ENCODE results near the gene REXO1.

DNA sequence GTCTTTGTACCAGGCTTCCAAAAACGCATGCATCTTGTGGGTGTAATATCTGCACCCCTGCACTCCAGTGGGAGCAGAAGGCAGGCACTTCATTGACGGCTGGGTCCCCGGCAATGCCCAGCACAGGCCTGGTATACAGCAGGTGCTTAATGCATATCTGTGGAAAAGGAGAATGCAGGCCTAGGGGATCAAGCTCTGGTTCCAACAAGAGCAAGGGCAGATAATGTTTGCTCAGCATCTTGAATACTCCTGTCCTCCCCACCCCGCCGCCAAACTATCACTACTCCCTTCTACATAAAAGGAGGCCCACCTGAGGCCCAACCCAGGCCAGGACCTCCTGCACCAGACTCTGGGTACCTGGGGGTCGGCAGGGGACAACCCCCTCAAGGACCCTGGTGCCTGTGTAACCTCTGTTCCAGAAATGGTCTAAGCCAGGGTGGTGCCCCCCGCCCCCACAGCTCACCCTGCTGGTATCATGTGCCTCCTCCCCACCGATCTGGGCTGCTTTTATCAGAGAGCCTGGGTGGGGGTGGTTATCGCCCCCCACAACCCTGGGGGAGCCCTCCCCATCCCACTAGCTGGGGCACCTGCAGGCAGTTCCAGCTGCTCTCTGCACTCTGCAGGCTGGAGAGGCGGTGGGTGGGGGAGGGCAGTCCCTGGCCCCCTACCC, 10.3 kb upstream of the REXO1 start:
- TF ChIP-seq, protein P1, sequence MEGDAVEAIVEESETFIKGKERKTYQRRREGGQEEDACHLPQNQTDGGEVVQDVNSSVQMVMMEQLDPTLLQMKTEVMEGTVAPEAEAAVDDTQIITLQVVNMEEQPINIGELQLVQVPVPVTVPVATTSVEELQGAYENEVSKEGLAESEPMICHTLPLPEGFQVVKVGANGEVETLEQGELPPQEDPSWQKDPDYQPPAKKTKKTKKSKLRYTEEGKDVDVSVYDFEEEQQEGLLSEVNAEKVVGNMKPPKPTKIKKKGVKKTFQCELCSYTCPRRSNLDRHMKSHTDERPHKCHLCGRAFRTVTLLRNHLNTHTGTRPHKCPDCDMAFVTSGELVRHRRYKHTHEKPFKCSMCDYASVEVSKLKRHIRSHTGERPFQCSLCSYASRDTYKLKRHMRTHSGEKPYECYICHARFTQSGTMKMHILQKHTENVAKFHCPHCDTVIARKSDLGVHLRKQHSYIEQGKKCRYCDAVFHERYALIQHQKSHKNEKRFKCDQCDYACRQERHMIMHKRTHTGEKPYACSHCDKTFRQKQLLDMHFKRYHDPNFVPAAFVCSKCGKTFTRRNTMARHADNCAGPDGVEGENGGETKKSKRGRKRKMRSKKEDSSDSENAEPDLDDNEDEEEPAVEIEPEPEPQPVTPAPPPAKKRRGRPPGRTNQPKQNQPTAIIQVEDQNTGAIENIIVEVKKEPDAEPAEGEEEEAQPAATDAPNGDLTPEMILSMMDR (IDR thresholded peaks at IDR 0.05), result no peak
- no peak for TF ChIP-seq POLR2AphosphoS5 (IDR thresholded peaks at IDR 0.05)
